ENCODE measurements around the gene STK32C. TPM values are rescaled to one million over a fixed set of nuclear protein-coding genes. Genes with fewer than 3 reads are reported as not detected.
A peak's percentile ranks its signal among the peaks of the same experiment; 100 is the strongest.

The STK32C gene
- total and polyA plus RNA-seq, 7 donors: 3.6 to 11.7 (median 6.6) TPM

- Histone ChIP-seq H3K27ac (no peak overlapping the region), H3K9me3 (no peaks in the 10 kb centered on the region), H3K36me3 (ENCODE audit: insufficient read depth in 1 of 2, low read depth in 1 of 2) (no peaks in the 10 kb centered on the region), H3K4me1 (no peaks in the 10 kb centered on the region), H3K27me3 (ENCODE audit: insufficient read depth in 3 of 3, low read length in 2 of 3) (peaks cover 0 to 6% (median 0%) of the 10 kb centered on the region in 3 donors), H3K4me3 (no peak overlapping the region)
- WGBS, 3 donors: 67 to 76% (median 68%) methylated on average over 11 of the region's 11 CpGs
- DNase-seq (peak in 1 of 2 donors; percentile 1), ATAC-seq (no peak)
- TF ChIP-seq CTCF (IDR thresholded peaks at IDR 0.05): no peak
- intact Hi-C loops (cut with DNase I): no loop called here
Observed at GRCh38 chr10:132273966-132274365, 33.8 kb downstream of the STK32C start.

- no peak for TF ChIP-seq CTCF (IDR thresholded peaks at IDR 0.05)
- no peaks in the 10 kb centered on the region for H3K4me1 ChIP-seq
Observed at GRCh38 chr10:132273304-132273944, 34.3 kb downstream of the STK32C start.

GRCh38 chr10:132272231-132272971 is 35.3 kb downstream of the STK32C start:
- peak in 1 of 2 donors; percentile 23 for DNase-seq
- intact Hi-C loops (cut with DNase I): no loop called here
- H3K36me3 ChIP-seq (ENCODE audit: insufficient read depth in 1 of 2, low read depth in 1 of 2): no peaks in the 10 kb centered on the region
- no peaks in the 10 kb centered on the region for H3K9me3 ChIP-seq
- ATAC-seq: peak in 1 of 4 donors; percentile 22
- TF ChIP-seq CTCF (IDR thresholded peaks at IDR 0.05): no peak
- 73 to 79% (median 73%) methylated on average over 35 of the region's 35 CpGs for WGBS, 3 donors
- H3K4me3 ChIP-seq: no peak overlapping the region
- no peak overlapping the region for H3K27ac ChIP-seq
- H3K27me3 ChIP-seq (ENCODE audit: insufficient read depth in 3 of 3, low read length in 2 of 3): peaks cover 0 to 6% (median 0%) of the 10 kb centered on the region in 3 donors
- H3K4me1 ChIP-seq: no peaks in the 10 kb centered on the region

More at GRCh38 chr10:132273304-132273944, 34.3 kb downstream of the STK32C start:
- ATAC-seq (no peak), DNase-seq (no peak)
- no peaks in the 10 kb centered on the region for H3K9me3 ChIP-seq
- no peaks in the 10 kb centered on the region for H3K36me3 ChIP-seq (ENCODE audit: insufficient read depth in 1 of 2, low read depth in 1 of 2)
- H3K27ac ChIP-seq: no peak overlapping the region
- H3K4me3 ChIP-seq: no peak overlapping the region
- 89 to 93% (median 91%) methylated on average over 8 of the region's 8 CpGs for WGBS, 3 donors
- peaks cover 0 to 6% (median 0%) of the 10 kb centered on the region in 3 donors for H3K27me3 ChIP-seq (ENCODE audit: insufficient read depth in 3 of 3, low read length in 2 of 3)
- intact Hi-C loops (cut with DNase I): no loop called here

GRCh38 chr10:132271458-132272230 is 36.1 kb downstream of the STK32C start:
- no peaks in the 10 kb centered on the region for H3K36me3 ChIP-seq (ENCODE audit: insufficient read depth in 1 of 2, low read depth in 1 of 2)
- no peaks in the 10 kb centered on the region for H3K9me3 ChIP-seq
- H3K27ac ChIP-seq: no peak overlapping the region
- ATAC-seq: no peak
- WGBS, 3 donors: 87 to 91% (median 88%) methylated on average over 27 of the region's 27 CpGs
- H3K4me1 ChIP-seq: no peaks in the 10 kb centered on the region
- H3K27me3 ChIP-seq (ENCODE audit: insufficient read depth in 3 of 3, low read length in 2 of 3): peaks cover 0 to 2% (median 0%) of the 10 kb centered on the region in 3 donors
- intact Hi-C loops (cut with DNase I): no loop called here
- DNase-seq: peak in 1 of 2 donors; percentile 5
- H3K4me3 ChIP-seq: no peak overlapping the region
- TF ChIP-seq CTCF (IDR thresholded peaks at IDR 0.05): no peak
